PFSK-1 (cell line): ENCODE measurements around the gene RALGPS2.

ENCODE experiments used
- SIN3A ChIP-seq: IDR thresholded peaks from 2 replicates; pipeline ENCODE4 v1.6.1; 2012; ENCODE audit warnings: mild to moderate bottlenecking, low read length, moderate library complexity, borderline replicate concordance; ENCODE audit not compliant: insufficient read depth
- TAF1 ChIP-seq: IDR thresholded peaks from 2 replicates; pipeline ENCODE4 v1.6.1; 2012; ENCODE audit warnings: low read length, control low read depth, borderline replicate concordance; ENCODE audit not compliant: insufficient read depth
- TF ChIP-seq, protein P1 (sequence below), 2 experiments: IDR thresholded peaks; 2 replicates each; pipeline versions ENCODE4 v1.6.1 to v1.8.0; 2011 to 2012; ENCODE audit warnings: low read depth in 2 of 2, low read length in 2 of 2, control low read depth in 1 of 2, inconsistent platforms in 1 of 2, mild to moderate bottlenecking in 1 of 2, moderate library complexity in 1 of 2; ENCODE audit not compliant: insufficient read depth in 1 of 2

DNA sequence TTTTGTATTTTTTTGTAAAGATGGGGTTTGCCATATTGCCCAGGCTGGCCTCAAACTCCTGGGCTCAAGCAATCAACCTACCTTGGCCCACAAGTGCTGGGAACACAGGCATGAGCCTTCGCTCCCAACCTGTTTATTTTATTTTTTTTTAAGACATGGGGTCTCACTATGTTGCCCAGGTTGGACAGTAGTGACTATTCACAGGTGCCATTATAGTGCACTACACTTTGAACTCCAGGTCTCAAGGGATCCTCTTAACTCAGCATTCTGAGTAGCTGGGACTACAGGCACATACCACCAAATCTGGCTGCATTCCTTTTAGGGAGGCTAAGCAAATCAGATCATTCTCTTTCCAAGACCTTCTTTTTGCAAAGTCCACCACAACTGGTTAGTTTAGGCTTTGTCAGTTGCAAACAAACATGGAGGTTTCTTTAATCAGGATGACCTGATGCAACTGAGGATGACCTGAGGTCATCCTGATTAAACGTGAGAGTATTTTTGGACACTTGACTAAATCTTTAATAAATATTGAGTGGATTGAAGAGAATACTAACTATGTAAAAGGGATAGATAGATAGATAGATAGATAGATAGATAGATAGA is 30.0 kb upstream of the RALGPS2 start:
- TF ChIP-seq, protein P1, sequence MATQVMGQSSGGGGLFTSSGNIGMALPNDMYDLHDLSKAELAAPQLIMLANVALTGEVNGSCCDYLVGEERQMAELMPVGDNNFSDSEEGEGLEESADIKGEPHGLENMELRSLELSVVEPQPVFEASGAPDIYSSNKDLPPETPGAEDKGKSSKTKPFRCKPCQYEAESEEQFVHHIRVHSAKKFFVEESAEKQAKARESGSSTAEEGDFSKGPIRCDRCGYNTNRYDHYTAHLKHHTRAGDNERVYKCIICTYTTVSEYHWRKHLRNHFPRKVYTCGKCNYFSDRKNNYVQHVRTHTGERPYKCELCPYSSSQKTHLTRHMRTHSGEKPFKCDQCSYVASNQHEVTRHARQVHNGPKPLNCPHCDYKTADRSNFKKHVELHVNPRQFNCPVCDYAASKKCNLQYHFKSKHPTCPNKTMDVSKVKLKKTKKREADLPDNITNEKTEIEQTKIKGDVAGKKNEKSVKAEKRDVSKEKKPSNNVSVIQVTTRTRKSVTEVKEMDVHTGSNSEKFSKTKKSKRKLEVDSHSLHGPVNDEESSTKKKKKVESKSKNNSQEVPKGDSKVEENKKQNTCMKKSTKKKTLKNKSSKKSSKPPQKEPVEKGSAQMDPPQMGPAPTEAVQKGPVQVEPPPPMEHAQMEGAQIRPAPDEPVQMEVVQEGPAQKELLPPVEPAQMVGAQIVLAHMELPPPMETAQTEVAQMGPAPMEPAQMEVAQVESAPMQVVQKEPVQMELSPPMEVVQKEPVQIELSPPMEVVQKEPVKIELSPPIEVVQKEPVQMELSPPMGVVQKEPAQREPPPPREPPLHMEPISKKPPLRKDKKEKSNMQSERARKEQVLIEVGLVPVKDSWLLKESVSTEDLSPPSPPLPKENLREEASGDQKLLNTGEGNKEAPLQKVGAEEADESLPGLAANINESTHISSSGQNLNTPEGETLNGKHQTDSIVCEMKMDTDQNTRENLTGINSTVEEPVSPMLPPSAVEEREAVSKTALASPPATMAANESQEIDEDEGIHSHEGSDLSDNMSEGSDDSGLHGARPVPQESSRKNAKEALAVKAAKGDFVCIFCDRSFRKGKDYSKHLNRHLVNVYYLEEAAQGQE (IDR thresholded peaks at IDR 0.05; ENCODE audit: insufficient read depth in 1 of 2, low read depth in 2 of 2, low read length in 2 of 2), result no peak
- TF ChIP-seq SIN3A, result no peak
- TF ChIP-seq TAF1, result no peak
